Measurements from ENCODE around the gene C3AR1.

DNA sequence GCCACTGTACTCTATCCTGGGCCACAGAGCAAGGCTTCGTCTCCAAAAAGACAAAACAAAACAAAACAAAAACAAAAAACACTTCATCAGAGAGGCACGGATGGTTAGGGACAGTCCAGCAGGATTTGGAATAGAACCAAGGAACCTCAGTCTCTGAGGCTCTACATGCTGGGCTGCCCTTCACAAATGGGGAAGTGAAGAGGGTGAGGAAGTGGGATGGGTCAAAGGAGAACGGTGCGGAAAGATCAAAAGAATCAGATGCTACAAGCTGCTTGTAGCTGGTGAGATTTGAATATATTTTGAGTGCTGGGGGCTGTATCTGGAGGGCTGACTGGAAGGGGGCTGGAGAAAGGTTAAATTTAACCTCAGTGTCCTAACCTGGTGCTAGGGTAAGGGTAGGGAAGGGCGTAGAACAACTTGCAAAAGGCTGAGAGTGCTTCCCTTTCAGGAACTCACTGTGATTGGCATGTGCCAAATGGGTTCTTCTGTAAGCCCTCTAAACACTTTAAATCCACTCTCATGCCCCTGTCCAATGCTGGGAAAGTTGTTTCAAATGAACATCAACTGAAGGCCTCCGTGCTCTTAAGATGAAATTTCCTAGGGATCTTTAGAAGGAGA is 29.0 kb downstream of the C3AR1 start:
- TF ChIP-seq CTCF (IDR thresholded peaks at IDR 0.05; ENCODE audit: poor library complexity) (no peak), EZH2phosphoT487 (IDR thresholded peaks at IDR 0.05; ENCODE audit: low read depth, severe bottlenecking, unreplicated experiment) (no peak)
